Adrenal gland (tissue), 5 donors: ENCODE measurements around the gene CEACAM18.

Experiments
- POLR2A ChIP-seq, 2 donors: fragments of 450-650 bp; IDR thresholded peaks; one replicate each; pipeline ENCODE4 v1.6.1; 2017; ENCODE audit warnings: antibody characterized with exemption in 2 of 2, mild to moderate bottlenecking in 2 of 2, moderate library complexity in 1 of 2
- TF ChIP-seq, protein P1 (sequence below), 6 experiments: fragments of 450-650 bp in 4 of 6; fragments of 200-600 bp in 2 of 6; sonication (generic) in 1 of 6; IDR thresholded peaks; 1 replicate in 5 of 6; 2 replicates in 1 of 6; pipeline versions ENCODE4 v1.5.1 to v1.8.0; 2016 to 2021; ENCODE audit warnings: antibody characterized with exemption in 6 of 6, mild to moderate bottlenecking in 2 of 6, moderate library complexity in 1 of 6
- donor health status: DM: no; HTN: no; CAD: no.

DNA sequence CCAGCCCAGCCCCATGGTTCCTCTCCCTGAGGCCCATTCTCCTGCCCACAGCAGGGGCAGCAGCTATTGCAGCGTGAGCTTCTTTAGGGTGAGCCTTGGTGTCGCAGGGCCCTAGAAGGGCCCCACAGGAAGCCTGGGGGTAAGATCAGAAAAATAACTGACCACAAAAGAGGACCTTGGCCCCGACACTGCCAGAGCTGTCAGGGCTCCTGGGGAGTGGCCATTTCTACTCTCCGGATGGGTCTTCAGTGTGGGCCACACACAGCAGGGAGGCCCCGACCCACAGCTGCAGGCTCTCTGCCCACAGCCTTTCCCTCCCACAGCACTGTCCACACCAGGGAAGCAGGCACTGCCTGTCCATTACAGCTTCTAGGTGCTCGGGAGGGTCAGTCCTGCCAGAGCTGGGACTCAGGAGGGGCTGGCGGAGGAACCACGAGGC lies 16.6 kb upstream of the CEACAM18 start:
- TF ChIP-seq, protein P1, sequence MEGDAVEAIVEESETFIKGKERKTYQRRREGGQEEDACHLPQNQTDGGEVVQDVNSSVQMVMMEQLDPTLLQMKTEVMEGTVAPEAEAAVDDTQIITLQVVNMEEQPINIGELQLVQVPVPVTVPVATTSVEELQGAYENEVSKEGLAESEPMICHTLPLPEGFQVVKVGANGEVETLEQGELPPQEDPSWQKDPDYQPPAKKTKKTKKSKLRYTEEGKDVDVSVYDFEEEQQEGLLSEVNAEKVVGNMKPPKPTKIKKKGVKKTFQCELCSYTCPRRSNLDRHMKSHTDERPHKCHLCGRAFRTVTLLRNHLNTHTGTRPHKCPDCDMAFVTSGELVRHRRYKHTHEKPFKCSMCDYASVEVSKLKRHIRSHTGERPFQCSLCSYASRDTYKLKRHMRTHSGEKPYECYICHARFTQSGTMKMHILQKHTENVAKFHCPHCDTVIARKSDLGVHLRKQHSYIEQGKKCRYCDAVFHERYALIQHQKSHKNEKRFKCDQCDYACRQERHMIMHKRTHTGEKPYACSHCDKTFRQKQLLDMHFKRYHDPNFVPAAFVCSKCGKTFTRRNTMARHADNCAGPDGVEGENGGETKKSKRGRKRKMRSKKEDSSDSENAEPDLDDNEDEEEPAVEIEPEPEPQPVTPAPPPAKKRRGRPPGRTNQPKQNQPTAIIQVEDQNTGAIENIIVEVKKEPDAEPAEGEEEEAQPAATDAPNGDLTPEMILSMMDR (IDR thresholded peaks at IDR 0.05) = no peak
- no peak for TF ChIP-seq POLR2A (IDR thresholded peaks at IDR 0.05)
